ENCODE results near the gene ZNF101. TPM values are rescaled to one million over a fixed set of nuclear protein-coding genes. Genes with fewer than 3 reads are reported as not detected.

Gene ZNF101
- total and polyA plus RNA-seq, 2 of the 4 experiments (the other 2 are of a cell fraction): 2.8 to 7.3 TPM

DNA sequence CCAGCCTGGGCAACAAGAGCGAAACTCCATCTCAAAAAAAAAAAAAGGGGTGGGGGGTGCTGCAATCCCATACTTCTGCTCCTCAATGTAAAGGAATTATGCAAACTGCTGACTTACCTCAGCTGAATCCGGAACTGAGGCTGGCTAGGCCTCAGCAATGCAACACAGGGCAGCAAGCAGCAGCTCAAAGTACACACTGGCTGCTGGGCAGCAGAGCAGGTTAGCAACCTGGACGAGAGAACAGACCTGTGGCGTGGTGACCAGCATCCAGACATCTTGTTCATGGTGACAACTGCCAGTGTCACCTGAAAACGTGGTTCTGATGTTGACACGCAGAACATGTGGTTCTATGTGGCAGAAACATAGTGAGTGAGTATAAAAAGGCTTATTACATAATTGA lies 36.2 kb downstream of the ZNF101 start:
- intact Hi-C loops (cut with micrococcal nuclease) (no loop called here), dilution Hi-C loops (cut with HindIII; ENCODE audit: low sequenced_read_pairs, unreplicated experiment) (no loop called here), in situ Hi-C loops (cut with MboI; ENCODE audit: low sequenced_read_pairs) (no loop called here)
- no peaks in the 10 kb centered on the region for H3K4me1 ChIP-seq (ENCODE audit: control insufficient read depth, insufficient read depth, low read length)
- no peak overlapping the region for H4K91ac ChIP-seq (ENCODE audit: insufficient read depth, low read depth, low read length)
- H2AK5ac ChIP-seq (ENCODE audit: low read depth, low read length): no peak overlapping the region
- no peak overlapping the region for H3K4ac ChIP-seq (ENCODE audit: low read depth, low read length)
- no peak overlapping the region for H4K5ac ChIP-seq (ENCODE audit: low read depth, low read length)
- no peak overlapping the region for H3K56ac ChIP-seq (ENCODE audit: extremely low read depth, insufficient read depth, low read length)
- H3K4me2 ChIP-seq (ENCODE audit: low read depth, low read length): no peak overlapping the region
- no TSS peak for BruUV-seq (replicated peaks)
- ATAC-seq (ENCODE audit: low read depth) (no peak), DNase-seq (no peak)
- H3K14ac ChIP-seq (replicated peaks; ENCODE audit: low read depth, low read length): no peak overlapping the region
- peaks cover 61% of the 10 kb centered on the region for H3K9me3 ChIP-seq (ENCODE audit: control insufficient read depth, insufficient read depth, low read length)
- H3K18ac ChIP-seq (ENCODE audit: low read depth, low read length): no peak overlapping the region
- H3K36me3 ChIP-seq (ENCODE audit: control insufficient read depth, insufficient read depth, low read length): peaks cover 3% of the 10 kb centered on the region; the same call in 1 of the 2 replicates
- no peak overlapping the region for H2BK20ac ChIP-seq (ENCODE audit: low read depth, low read length)
- no peak overlapping the region for H3K27ac ChIP-seq (ENCODE audit: insufficient read depth, low read length)
- no peak overlapping the region for H2AK9ac ChIP-seq (replicated peaks; ENCODE audit: low read depth, low read length, poor library complexity)
- 76% methylated on average over 5 of the region's 6 CpGs; no CpG with 5 or more reads in 1 of the 2 experiments for WGBS, 2 experiments (ENCODE audit: extremely low coverage in 2 of 2, insufficient read length in 1 of 2)
- H2BK15ac ChIP-seq (ENCODE audit: low read depth, low read length): no peak overlapping the region
- ChIA-PET POLR2A (ENCODE audit: unreplicated experiment) (no interaction called here), CTCF (no interaction called here)
- no peaks in the 10 kb centered on the region for H3K79me1 ChIP-seq (ENCODE audit: low read depth in 1 of 2, low read length in 2 of 2)
- no peak overlapping the region for H2AFZ ChIP-seq (replicated peaks; ENCODE audit: low read length, poor library complexity)
- no peak overlapping the region for H3K23ac ChIP-seq (ENCODE audit: low read depth, low read length)
- no peak overlapping the region for H2BK5ac ChIP-seq (ENCODE audit: low read depth, low read length, poor library complexity, severe bottlenecking)
- H4K20me1 ChIP-seq (ENCODE audit: insufficient read depth, low read length): no peaks in the 10 kb centered on the region
- no peak overlapping the region for H4K8ac ChIP-seq (ENCODE audit: low read depth in 2 of 2, low read length in 2 of 2)
- H3K9me1 ChIP-seq (ENCODE audit: insufficient read depth, low read length): no peaks in the 10 kb centered on the region
- no peak overlapping the region for H3K9ac ChIP-seq (ENCODE audit: low read depth, low read length)
- no peak overlapping the region for H3K4me3 ChIP-seq (ENCODE audit: insufficient read depth, low read depth, low read length)
- H3K27me3 ChIP-seq (ENCODE audit: control insufficient read depth, insufficient read depth, low read length): no peaks in the 10 kb centered on the region
- no peak for TF ChIP-seq SMC3 (IDR thresholded peaks at IDR 0.05; ENCODE audit: low read depth, low read length)
- TF ChIP-seq USF2 (IDR thresholded peaks at IDR 0.05; ENCODE audit: low read depth, low read length): no peak
- TF ChIP-seq POLR2A (IDR thresholded peaks at IDR 0.05; ENCODE audit: low read depth, low read length): no peak
- TF ChIP-seq MAZ (IDR thresholded peaks at IDR 0.05; ENCODE audit: borderline replicate concordance, low read depth, low read length): no peak
- TF ChIP-seq RFX5 (IDR thresholded peaks at IDR 0.05; ENCODE audit: low read depth, low read length): no peak
- TF ChIP-seq MAFK (IDR thresholded peaks at IDR 0.05; ENCODE audit: low read depth, low read length): no peak
- no peak overlapping the region for H2BK120ac ChIP-seq (ENCODE audit: low read depth, low read length)
